K562 (cell line): ENCODE data around the gene HGF. TPM values are rescaled to one million over a fixed set of nuclear protein-coding genes. Genes with fewer than 3 reads are reported as not detected.

Experiments
- ATAC-seq: fragments of 200-7000 bp; cut with Tn5 transposase; 3 replicates; pipeline ENCODE4 v1.9.1; 2020; ENCODE audit warnings: moderate library complexity
- BruUV-seq: library from RNA; stranded (reverse); fragments of 400-500 nt; replicated peaks from 2 replicates; lab custom pipeline; 2021; lab: Mats Ljungman, UMichigan
- CTCF ChIA-PET: fragments of 300-600 bp; formaldehyde crosslinking; extraction: SDS; loops from one replicate; lab custom pipeline; 2021; ENCODE audit warnings: low intra/inter-chr PET ratio; lab: Yijun Ruan, JAX
- POLR2A ChIA-PET: fragments of 300-600, 350-650 bp; sonication (Branson Sonifier 250); formaldehyde crosslinking; extraction: SDS; loops from one replicate; lab custom pipeline; 2021; ENCODE audit warnings: antibody characterized with exemption, inconsistent platforms; lab: Yijun Ruan, JAX
- DNase-seq, 4 experiments: peaks; one replicate each; pipeline versions ENCODE4 v3.0.0 to v3.0.0-alpha.2; 2011 to 2018; ENCODE audit warnings: low spot score in 3 of 4, mixed read lengths in 3 of 4; ENCODE audit errors: extremely low read depth in 1 of 4
- FAIRE-seq: peaks from 2 replicates; lab custom pipeline; 2011; peaks lifted over from hg19 to GRCh38; lab: Jason Lieb, UNC
- H2AFZ ChIP-seq: 2 replicates; pipeline ENCODE4 v1.6.0; 2011; ENCODE audit warnings: low read depth, low read length, control low read depth, inconsistent platforms
- H3K27ac ChIP-seq: fragments of 200-600 bp; 3 replicates; pipeline ENCODE4 v1.8.0; 2011; ENCODE audit warnings: low read depth, mild to moderate bottlenecking, control low read depth, inconsistent platforms, low read length, moderate library complexity, mixed read lengths; ENCODE audit errors: extremely low read depth
- H3K27me3 ChIP-seq, 2 experiments: fragments of 300-600 bp in 1 of 2; 2 replicates in 1 of 2; 3 replicates in 1 of 2; pipeline versions ENCODE4 v1.6.0 to v1.8.0; 2011; ENCODE audit warnings: inconsistent platforms in 2 of 2, low read length in 2 of 2, mild to moderate bottlenecking in 1 of 2, mixed read lengths in 1 of 2, moderate library complexity in 1 of 2; ENCODE audit not compliant: control insufficient read depth in 2 of 2, insufficient read depth in 2 of 2
- H3K36me3 ChIP-seq: fragments of 300-600 bp; 3 replicates; pipeline ENCODE4 v1.8.0; 2011; ENCODE audit warnings: mild to moderate bottlenecking, low read length, inconsistent platforms; ENCODE audit not compliant: control insufficient read depth, insufficient read depth
- H3K4me1 ChIP-seq, 2 experiments: fragments of 200-600 bp in 1 of 2; replicated peaks in 1 of 2; 2 replicates in 1 of 2; 3 replicates in 1 of 2; pipeline versions ENCODE4 v1.5.1 to v1.8.0; 2011; ENCODE audit warnings: inconsistent platforms in 2 of 2, low read length in 2 of 2, mild to moderate bottlenecking in 1 of 2, mixed read lengths in 1 of 2, moderate library complexity in 1 of 2; ENCODE audit not compliant: control insufficient read depth in 2 of 2, insufficient read depth in 2 of 2
- H3K4me2 ChIP-seq: 2 replicates; pipeline ENCODE4 v1.6.1; 2011; ENCODE audit warnings: low read length, control low read depth, inconsistent platforms, mixed read lengths; ENCODE audit not compliant: insufficient read depth
- H3K4me3 ChIP-seq: fragments of 200-600 bp; sonication (generic), shearing (Covaris generic); 2 replicates; pipeline ENCODE4 v1.5.1; 2016; ENCODE audit warnings: control low read depth, inconsistent platforms
- H3K79me2 ChIP-seq: fragments of 200-600 bp; 3 replicates; pipeline ENCODE4 v1.8.0; 2011; ENCODE audit warnings: low read length, inconsistent platforms; ENCODE audit not compliant: control insufficient read depth, insufficient read depth
- H3K9ac ChIP-seq, 2 experiments: 2 replicates each; pipeline versions ENCODE4 v1.6.0 to v1.6.1; 2011; ENCODE audit warnings: low read depth in 2 of 2, low read length in 2 of 2, control low read depth in 1 of 2, inconsistent platforms in 1 of 2, mild to moderate bottlenecking in 1 of 2, mixed read lengths in 1 of 2; ENCODE audit not compliant: insufficient read depth in 1 of 2
- H3K9me1 ChIP-seq: one replicate; pipeline ENCODE4 v1.6.0; 2011; ENCODE audit warnings: inconsistent platforms, mild to moderate bottlenecking, low read length, moderate library complexity; ENCODE audit not compliant: control insufficient read depth, insufficient read depth
- H3K9me3 ChIP-seq: replicated peaks from 2 replicates; pipeline ENCODE4 v1.5.1; 2011; ENCODE audit warnings: low read depth, low read length, inconsistent platforms; ENCODE audit not compliant: control insufficient read depth, insufficient read depth
- H4K20me1 ChIP-seq: replicated peaks from 2 replicates; pipeline ENCODE4 v1.6.1; 2011; ENCODE audit warnings: low read length, inconsistent platforms, mixed read lengths; ENCODE audit not compliant: control insufficient read depth, insufficient read depth
- BMI1 ChIP-seq: fragments of 150-350 bp; IDR thresholded peaks from 2 replicates; pipeline ENCODE4 v1.6.1; 2014; ENCODE audit warnings: low read length
- CHAMP1 ChIP-seq: fragments of 450-650 bp; IDR thresholded peaks from 2 replicates; pipeline ENCODE4 v1.6.1; 2016; ENCODE audit warnings: mild to moderate bottlenecking
- HOXB6 ChIP-seq: fragments of 250-450 bp; sonication (Bioruptor Pico); IDR thresholded peaks from 2 replicates; pipeline ENCODE4 v1.5.1; 2022; ENCODE audit warnings: mild to moderate bottlenecking, borderline replicate concordance
- TFAM ChIP-seq: fragments of 250-450 bp; sonication (Bioruptor Pico); conservative IDR thresholded peaks from 2 replicates; pipeline ENCODE4 v1.5.0; 2021; ENCODE audit warnings: mild to moderate bottlenecking, moderate library complexity
- ZBED1 ChIP-seq: IDR thresholded peaks from 2 replicates; pipeline ENCODE4 v1.6.1; 2014
- ZNF280A ChIP-seq: fragments of 450-650 bp; IDR thresholded peaks from 2 replicates; pipeline ENCODE4 v1.6.1; 2018; ENCODE audit warnings: mild to moderate bottlenecking, low read depth; ENCODE audit not compliant: partially characterized antibody
- ZNF41 ChIP-seq: fragments of 250-450 bp; sonication (Bioruptor Pico); conservative IDR thresholded peaks from 2 replicates; pipeline ENCODE4 v1.4.0; 2020; ENCODE audit warnings: mild to moderate bottlenecking
- ZNF780A ChIP-seq: fragments of 250-450 bp; sonication (Bioruptor Pico); IDR thresholded peaks from 2 replicates; pipeline ENCODE4 v1.5.0; 2021; ENCODE audit warnings: mild to moderate bottlenecking
- WGBS: fragments of 100-300 bp; shearing (Covaris generic); methylation state at CpG from one replicate; pipeline ENCODE4 v1.1.6; 2016; ENCODE audit warnings: low coverage, mixed read lengths; ENCODE audit not compliant: insufficient coverage; ENCODE audit errors: missing lambda C conversion rate; 5-methylcytosine and 5-hydroxymethylcytosine counted together
- in situ Hi-C: fragments of 300-500 bp; cut with MboI; formaldehyde crosslinking; loops from 4 replicates; pipeline ENCODE4 v1.15.0; 2018; ENCODE audit warnings: inconsistent platforms, mixed read lengths
- intact Hi-C: fragments of 100-400 bp; cut with micrococcal nuclease; formaldehyde crosslinking; loops from 2 replicates; pipeline ENCODE4 v1.14.2; 2022
- polyA plus RNA-seq, 8 experiments: library from polyadenylated mRNA; depleted of rRNA in 4 of 8; stranded (reverse) in 5 of 8; unstranded in 3 of 8; fragments of >200 nt; fragmentation: Nextera tagmentation in 2 of 8; fragmentation: Illumina TruSeq in 1 of 8; extraction: Ambion mirVana in 2 of 8; extraction: Trizol in 1 of 8; gene quantifications; 2 replicates each; pipeline versions ENCODE4 v1.2.1 to v1.2.3, GENCODE V29; 2011 to 2014; ENCODE audit warnings: inconsistent platforms in 1 of 8, missing spikeins in 1 of 8
- total RNA-seq, 7 experiments: library from RNA; depleted of rRNA in 6 of 7; stranded (reverse); fragments of >200 nt in 6 of 7; fragmentation: Illumina TruSeq in 2 of 7; extraction: Trizol in 2 of 7; gene quantifications; 2 replicates each; pipeline versions ENCODE4 v1.2.1 to v1.2.3, GENCODE V29; 2011 to 2021; ENCODE audit warnings: low replicate concordance in 1 of 7
- TF ChIP-seq, protein P1 (sequence below): fragments of 200-800 bp; sonication (Bioruptor generic); IDR thresholded peaks from 2 replicates; pipeline ENCODE4 v1.6.1; 2017; ENCODE audit warnings: missing genetic modification characterization, missing compliant biosample characterization

HGF gene
- total and polyA plus RNA-seq, 9 of the 15 experiments (the other 6 are each of a cell fraction or from before 2014, with no cell fraction given) = 0.02 TPM; not detected in 8

- no peak for ATAC-seq
- H3K9me3 ChIP-seq = no peaks in the 10 kb centered on the region; the same call in none of the 2 replicates
- no peak overlapping the region for H3K4me3 ChIP-seq
- POLR2A ChIA-PET = no interaction called here
- no peaks in the 10 kb centered on the region for H3K36me3 ChIP-seq
- CTCF ChIA-PET = no interaction called here
- no peaks in the 10 kb centered on the region for H3K4me1 ChIP-seq
- no peaks in the 10 kb centered on the region for H3K27me3 ChIP-seq
- no TSS peak for BruUV-seq
- TF ChIP-seq CHAMP1 = no peak
- TF ChIP-seq BMI1 = no peak
- no peak for TF ChIP-seq HOXB6
- no peak for TF ChIP-seq ZNF41 (CRISPR knock-in tag)
- TF ChIP-seq ZNF780A (CRISPR knock-in tag) = no peak
- TF ChIP-seq ZNF280A = no peak
- no peak for TF ChIP-seq TFAM
- TF ChIP-seq, protein P1, sequence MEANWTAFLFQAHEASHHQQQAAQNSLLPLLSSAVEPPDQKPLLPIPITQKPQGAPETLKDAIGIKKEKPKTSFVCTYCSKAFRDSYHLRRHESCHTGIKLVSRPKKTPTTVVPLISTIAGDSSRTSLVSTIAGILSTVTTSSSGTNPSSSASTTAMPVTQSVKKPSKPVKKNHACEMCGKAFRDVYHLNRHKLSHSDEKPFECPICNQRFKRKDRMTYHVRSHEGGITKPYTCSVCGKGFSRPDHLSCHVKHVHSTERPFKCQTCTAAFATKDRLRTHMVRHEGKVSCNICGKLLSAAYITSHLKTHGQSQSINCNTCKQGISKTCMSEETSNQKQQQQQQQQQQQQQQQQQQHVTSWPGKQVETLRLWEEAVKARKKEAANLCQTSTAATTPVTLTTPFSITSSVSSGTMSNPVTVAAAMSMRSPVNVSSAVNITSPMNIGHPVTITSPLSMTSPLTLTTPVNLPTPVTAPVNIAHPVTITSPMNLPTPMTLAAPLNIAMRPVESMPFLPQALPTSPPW = no peak
- TF ChIP-seq ZBED1 = no peak
- TF ChIP-seq, all 486 proteins: peak for 0
- Histone ChIP-seq H2AFZ (no peak overlapping the region), H3K27ac (no peak overlapping the region), H3K9ac (no peak overlapping the region), H3K79me2 (no peaks in the 10 kb centered on the region), H3K4me2 (no peak overlapping the region), H3K9me1 (no peaks in the 10 kb centered on the region), H4K20me1 (no peaks in the 10 kb centered on the region)
- intact Hi-C loops (no loop called here), in situ Hi-C loops (no loop called here)
- FAIRE-seq (no peak), DNase-seq (no peak)
- 0% methylated on average over 1 of the region's 1 CpG for WGBS
These were observed 97.0 kb downstream of the HGF start for GRCh38 chr7:81672872-81673271.
